ENCODE results near the gene LDB2.

The LDB2 gene

GRCh38 chr4:16655111-16655510 lies 243.3 kb downstream of the LDB2 start:
- H3K4me3 ChIP-seq (ENCODE audit: low read length): no peak overlapping the region
- TF ChIP-seq CTCF (conservative IDR thresholded peaks at IDR 0.05; ENCODE audit: low read depth, low read length): no peak
- DNase-seq (ENCODE audit: low read depth): no peak

DNA sequence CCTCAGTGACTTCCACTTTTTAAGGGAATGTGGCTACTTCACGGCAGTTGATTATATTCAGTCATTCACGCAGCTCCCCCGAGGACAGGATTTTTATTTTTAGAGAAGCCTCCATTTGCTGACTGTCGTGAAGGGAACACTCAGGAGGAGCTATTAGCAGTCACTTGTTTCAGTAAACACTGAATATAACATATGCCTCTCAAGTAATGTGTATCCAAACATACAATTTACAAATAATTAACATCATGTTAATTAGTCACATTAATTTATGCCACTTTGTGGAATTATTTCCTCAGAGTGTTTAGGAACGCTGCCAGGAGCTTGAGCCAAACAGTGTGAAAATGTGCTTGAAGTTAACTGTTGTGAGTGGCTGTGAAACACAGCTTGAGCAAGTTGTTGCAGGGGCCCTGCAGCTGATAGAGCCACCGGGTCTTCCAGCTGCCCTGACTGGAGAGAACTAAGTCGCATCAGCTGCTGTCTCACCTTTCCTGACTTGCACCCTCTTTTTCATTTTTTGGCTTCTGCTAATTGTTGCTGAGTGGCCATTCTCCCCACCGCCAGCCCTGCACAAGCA lies 245.6 kb downstream of the LDB2 start:
- no peak for TF ChIP-seq CTCF (conservative IDR thresholded peaks at IDR 0.05; ENCODE audit: low read depth, low read length)
- H3K4me3 ChIP-seq (ENCODE audit: low read length): no peak overlapping the region
- no peak for DNase-seq (ENCODE audit: low read depth)

GRCh38 chr4:16646459-16646858 lies 252.0 kb downstream of the LDB2 start:
- no peak for DNase-seq (ENCODE audit: low read depth)
- H3K4me3 ChIP-seq (ENCODE audit: low read length): no peak overlapping the region
- TF ChIP-seq CTCF (conservative IDR thresholded peaks at IDR 0.05; ENCODE audit: low read depth, low read length): no peak

DNA sequence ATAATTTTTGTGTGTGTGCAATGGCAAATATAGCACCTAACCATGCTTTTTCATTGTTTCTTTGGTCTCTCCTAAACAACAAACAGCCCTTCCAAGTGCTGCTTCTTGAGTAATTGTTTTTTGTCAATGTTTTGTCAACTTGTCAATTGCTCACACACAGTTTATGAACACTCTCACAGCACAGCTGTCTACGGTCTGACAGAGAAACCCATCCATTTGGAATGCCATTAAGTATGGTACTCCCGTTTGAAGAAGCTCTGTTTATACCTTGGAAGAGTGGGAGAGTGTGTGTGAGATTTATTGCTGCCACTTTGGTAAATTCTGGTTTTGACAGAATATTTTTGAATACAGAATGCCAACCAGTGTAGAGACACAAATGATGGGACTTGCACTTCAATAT lies 254.6 kb downstream of the LDB2 start:
- H3K4me3 ChIP-seq (ENCODE audit: low read length): no peak overlapping the region
- DNase-seq (ENCODE audit: low read depth): no peak
- no peak for TF ChIP-seq CTCF (conservative IDR thresholded peaks at IDR 0.05; ENCODE audit: low read depth, low read length)

GRCh38 chr4:16642897-16643296 lies 255.5 kb downstream of the LDB2 start:
- no peak for TF ChIP-seq CTCF (conservative IDR thresholded peaks at IDR 0.05; ENCODE audit: low read depth, low read length)
- no peak for DNase-seq (ENCODE audit: low read depth)
- H3K4me3 ChIP-seq (ENCODE audit: low read length): no peak overlapping the region

DNA sequence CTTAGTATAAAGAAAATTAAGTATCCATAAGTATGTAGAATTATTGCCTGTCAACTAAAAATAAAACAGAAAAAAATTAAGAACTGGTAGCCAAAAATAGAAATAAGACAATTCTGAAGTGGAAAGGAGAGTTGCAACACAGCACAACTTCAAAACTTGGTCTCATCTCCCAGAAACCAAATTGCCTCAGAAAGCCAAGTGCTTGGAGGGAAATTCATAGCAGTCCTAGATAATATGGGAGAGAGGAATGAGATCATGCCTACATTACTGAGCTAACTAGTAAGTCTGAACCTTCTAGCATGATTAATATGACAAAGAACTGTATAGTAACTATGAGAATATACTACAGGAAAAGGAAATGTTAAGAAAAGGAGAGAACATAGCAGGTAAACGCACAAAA lies 256.5 kb downstream of the LDB2 start:
- TF ChIP-seq CTCF (conservative IDR thresholded peaks at IDR 0.05; ENCODE audit: low read depth, low read length): no peak
- no peak for DNase-seq (ENCODE audit: low read depth)

DNA sequence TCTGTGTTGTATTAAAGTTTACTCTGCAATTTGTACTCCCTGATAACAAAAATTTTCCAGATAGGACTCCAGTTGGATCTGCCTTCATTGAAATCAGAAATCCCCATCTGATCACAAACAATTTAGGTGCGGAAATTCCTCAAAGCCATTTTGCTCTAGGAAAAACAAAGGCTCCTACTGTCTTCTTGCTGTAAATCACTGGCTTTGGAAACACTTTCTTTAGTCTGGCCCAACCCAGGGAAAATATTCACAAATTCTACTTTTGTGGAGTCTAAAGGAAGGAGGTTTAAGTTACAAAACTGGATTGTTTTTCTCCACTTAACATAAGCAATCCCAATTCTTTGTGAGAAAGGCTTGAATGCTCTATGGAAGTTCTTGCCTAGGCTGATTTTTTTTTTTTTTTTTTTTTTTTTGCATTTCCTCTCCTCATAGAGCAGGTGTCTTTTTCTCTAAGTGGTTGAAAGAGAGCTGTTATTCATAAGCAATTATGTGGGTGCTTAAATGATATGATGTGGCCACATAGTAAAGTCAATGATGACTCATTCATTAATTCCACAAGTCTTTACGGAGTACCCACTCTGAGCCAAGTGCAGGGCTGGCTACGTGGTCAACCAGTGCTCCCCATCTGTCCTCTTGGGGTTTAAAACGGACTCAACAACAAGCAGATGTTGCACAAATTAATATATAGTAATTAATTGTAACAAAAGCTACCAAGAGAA lies 261.4 kb downstream of the LDB2 start:
- no peak overlapping the region for H3K4me3 ChIP-seq (ENCODE audit: low read length)
- DNase-seq (ENCODE audit: low read depth): no peak
- TF ChIP-seq CTCF (conservative IDR thresholded peaks at IDR 0.05; ENCODE audit: low read depth, low read length): no peak

More for the DNA sequence above, 256.5 kb downstream of the LDB2 start:
- no peak overlapping the region for H3K4me3 ChIP-seq (ENCODE audit: low read length)
